ENCODE data around the gene ACTL7B. TPM values are rescaled to one million over a fixed set of nuclear protein-coding genes. Genes with fewer than 3 reads are reported as not detected.

ACTL7B gene
- total and polyA plus RNA-seq, 8 donors: not detected

DNA sequence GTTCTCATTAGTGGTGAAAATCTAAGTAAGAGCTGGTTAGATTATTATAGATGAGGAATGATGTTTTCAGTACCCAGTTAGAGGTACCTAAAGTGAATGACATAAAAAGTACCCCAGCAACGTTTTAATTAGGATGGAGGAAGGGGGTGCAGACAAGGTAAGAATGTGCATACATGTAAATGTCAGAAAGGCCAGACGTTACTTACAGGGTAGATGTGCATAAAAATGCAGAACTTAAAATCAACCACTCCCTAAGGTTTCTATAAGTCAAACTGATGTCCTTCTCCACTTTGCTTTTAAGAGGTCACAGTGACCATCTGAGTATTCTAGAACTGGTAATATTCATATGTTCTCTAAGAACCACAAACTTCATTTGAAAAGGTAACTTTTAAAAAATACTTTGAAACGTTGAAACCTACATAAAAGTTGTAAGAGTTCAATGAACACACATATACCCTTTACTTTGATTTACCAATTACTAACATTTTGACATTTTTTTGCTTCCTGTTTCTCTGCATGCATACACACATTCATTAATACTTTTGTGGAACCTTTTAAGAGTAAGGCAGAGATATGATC is 25.0 kb upstream of the ACTL7B start:
- DNase-seq (no peak), FAIRE-seq (no peak), ATAC-seq (no peak)
- WGBS, 2 donors: 63 to 66% methylated on average over 3 of the region's 3 CpGs
- H3K36me3 ChIP-seq: peaks cover 0 to 42% (median 17%) of the 10 kb centered on the region in 3 donors
- no peaks in the 10 kb centered on the region for H3K9me3 ChIP-seq
- intact Hi-C loops (cut with DNase I): no loop called here
- TF ChIP-seq CTCF (IDR thresholded peaks at IDR 0.05): no peak
- no peak overlapping the region for H3K4me3 ChIP-seq
- H3K27ac ChIP-seq: no peak overlapping the region
- peaks cover 0 to 9% (median 4%) of the 10 kb centered on the region in 3 donors for H3K4me1 ChIP-seq
- H3K27me3 ChIP-seq: no peaks in the 10 kb centered on the region

- H3K4me3 ChIP-seq: no peak overlapping the region
- no peaks in the 10 kb centered on the region for H3K27me3 ChIP-seq
- ATAC-seq (no peak), FAIRE-seq (no peak), DNase-seq (no peak)
- peaks cover 0 to 62% (median 20%) of the 10 kb centered on the region in 3 donors for H3K36me3 ChIP-seq
- TF ChIP-seq CTCF (IDR thresholded peaks at IDR 0.05): no peak
- 91 to 92% methylated on average over 2 of the region's 2 CpGs for WGBS, 2 donors
- H3K27ac ChIP-seq: no peak overlapping the region
- intact Hi-C loops (cut with DNase I): no loop called here
- H3K9me3 ChIP-seq: no peaks in the 10 kb centered on the region
- H3K4me1 ChIP-seq: no peaks in the 10 kb centered on the region
Observed at GRCh38 chr9:108877524-108877923, 21.7 kb upstream of the ACTL7B start.

DNA sequence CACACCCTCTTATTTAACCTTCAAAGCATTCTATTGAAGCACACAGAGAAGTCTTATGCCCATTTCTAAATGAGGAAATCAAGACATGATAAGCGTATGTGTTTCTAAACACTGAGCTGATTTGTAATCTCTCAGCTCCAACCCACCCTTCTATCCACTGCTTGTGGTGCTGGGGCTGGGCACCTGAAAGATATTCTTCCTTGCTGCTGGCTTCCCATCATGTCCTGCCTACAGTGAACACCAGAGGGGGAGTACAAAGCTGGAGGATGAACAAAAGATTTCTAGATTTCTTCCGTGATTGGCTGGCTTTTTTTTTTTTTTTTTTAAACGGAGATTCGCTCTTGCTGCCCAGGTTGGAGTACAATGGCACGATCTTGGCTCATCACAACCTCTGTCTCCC is 20.6 kb upstream of the ACTL7B start:
- TF ChIP-seq CTCF (IDR thresholded peaks at IDR 0.05): no peak
- 92 to 94% methylated on average over 5 of the region's 5 CpGs for WGBS, 2 donors
- no peaks in the 10 kb centered on the region for H3K9me3 ChIP-seq
- FAIRE-seq: no peak
- no peaks in the 10 kb centered on the region for H3K27me3 ChIP-seq
- H3K4me1 ChIP-seq: no peaks in the 10 kb centered on the region
- DNase-seq: no peak
- no peak overlapping the region for H3K4me3 ChIP-seq
- no peak for ATAC-seq
- no peak overlapping the region for H3K27ac ChIP-seq
- intact Hi-C loops (cut with DNase I): no loop called here
- H3K36me3 ChIP-seq: peaks cover 0 to 64% (median 20%) of the 10 kb centered on the region in 3 donors

- DNase-seq: no peak
- no peaks in the 10 kb centered on the region for H3K9me3 ChIP-seq
- H3K27me3 ChIP-seq: no peaks in the 10 kb centered on the region
- FAIRE-seq: no peak
- no peak for TF ChIP-seq CTCF (IDR thresholded peaks at IDR 0.05)
- H3K27ac ChIP-seq: no peak overlapping the region
- no peaks in the 10 kb centered on the region for H3K4me1 ChIP-seq
- peaks cover 0 to 57% (median 17%) of the 10 kb centered on the region in 3 donors for H3K36me3 ChIP-seq
- intact Hi-C loops (cut with DNase I): no loop called here
- no peak for ATAC-seq
- H3K4me3 ChIP-seq: no peak overlapping the region
- 96% methylated on average over 4 of the region's 4 CpGs for WGBS, 2 donors
Observed at GRCh38 chr9:108874058-108874788, 18.4 kb upstream of the ACTL7B start.
